ELR (cell line): ENCODE results near the gene AMZ1.

Experiments
- DNase-seq: peaks from one replicate; pipeline ENCODE4 v3.0.0-alpha.2; 2015; ENCODE audit warnings: low read depth

AMZ1 gene

DNA sequence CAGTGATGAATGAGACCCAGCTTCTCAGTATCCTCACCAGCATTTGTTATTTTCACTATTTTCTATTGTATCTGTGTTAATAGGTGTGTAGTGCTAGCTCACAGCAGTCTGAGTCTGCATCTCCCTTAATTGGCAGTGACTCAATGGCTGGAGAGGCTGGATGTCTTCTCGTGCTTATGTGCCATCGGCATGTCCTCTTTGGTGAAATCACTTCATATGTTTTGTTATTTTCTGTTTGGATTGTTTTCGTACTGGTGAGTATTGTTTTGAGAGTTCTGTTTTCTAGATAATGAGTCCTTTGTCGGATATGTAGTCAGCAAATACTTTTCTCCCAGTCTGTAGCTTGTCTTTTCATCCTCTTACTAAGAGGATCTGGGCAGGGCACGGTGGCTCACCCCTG is 66.1 kb downstream of the AMZ1 start:
- no peak for DNase-seq

DNA sequence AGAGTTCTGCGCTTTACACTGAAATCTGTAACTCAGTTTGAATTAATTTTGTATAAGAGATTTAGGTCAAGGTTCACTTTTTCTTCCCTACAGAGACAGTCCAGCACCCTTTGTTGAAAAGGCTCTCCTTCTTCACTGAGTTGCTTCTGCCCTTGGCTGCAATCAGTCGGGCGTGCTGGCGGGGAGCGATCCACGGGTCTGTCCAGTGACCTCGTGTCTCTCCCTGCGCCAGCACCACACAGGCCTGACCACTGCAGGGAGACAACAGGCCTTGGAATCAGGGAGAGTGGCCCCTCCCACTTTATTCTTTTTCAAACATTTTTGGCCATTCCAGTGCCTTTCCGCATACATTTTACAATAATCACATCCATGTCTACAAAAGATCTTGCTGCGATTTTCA is 66.9 kb downstream of the AMZ1 start:
- no peak for DNase-seq

DNA sequence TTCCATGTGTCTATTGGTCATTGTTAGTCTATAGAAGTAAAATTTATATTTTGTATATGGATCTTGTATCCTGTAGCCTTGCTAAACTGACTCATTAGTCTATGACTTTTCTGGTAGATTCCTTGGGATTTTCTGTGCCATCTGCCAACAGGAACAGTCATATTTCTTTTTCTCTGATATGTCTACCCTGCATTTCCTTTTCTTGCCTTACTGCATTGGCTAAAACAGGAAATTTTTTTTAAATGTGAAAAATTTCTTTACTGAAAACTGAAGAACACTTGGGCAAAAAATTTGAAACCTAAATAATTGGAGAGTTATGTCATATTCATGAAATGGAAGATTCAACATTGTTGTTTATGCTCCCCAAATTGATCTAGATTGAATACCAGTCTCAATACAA is 67.5 kb downstream of the AMZ1 start:
- DNase-seq: no peak

DNA sequence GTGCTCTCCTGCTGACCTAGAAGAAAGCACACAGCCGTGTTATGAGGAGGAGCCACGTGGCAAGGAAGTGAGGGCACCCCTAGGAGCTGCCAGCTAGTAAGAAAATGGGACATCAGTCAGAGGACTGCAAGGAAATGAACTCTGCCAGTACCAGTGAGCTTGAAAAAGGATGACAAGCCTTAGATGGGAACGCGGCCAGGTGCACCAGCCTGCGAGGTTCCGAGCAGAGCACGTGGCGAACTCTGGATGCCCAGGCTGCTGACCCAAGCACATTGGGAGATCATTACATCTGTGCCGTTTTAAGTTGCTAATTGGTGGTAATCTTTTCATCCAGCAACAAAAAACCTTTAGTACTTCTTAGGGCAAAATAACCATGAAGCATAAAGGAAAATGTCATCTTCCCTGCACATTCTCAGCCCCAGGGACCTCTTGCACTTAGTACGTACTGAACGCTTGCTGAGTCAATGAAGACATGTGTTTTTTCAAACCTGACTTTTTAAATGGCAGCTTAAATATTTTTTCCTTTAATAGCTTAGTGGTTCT is 69.4 kb downstream of the AMZ1 start:
- peak; percentile 79 for DNase-seq

DNA sequence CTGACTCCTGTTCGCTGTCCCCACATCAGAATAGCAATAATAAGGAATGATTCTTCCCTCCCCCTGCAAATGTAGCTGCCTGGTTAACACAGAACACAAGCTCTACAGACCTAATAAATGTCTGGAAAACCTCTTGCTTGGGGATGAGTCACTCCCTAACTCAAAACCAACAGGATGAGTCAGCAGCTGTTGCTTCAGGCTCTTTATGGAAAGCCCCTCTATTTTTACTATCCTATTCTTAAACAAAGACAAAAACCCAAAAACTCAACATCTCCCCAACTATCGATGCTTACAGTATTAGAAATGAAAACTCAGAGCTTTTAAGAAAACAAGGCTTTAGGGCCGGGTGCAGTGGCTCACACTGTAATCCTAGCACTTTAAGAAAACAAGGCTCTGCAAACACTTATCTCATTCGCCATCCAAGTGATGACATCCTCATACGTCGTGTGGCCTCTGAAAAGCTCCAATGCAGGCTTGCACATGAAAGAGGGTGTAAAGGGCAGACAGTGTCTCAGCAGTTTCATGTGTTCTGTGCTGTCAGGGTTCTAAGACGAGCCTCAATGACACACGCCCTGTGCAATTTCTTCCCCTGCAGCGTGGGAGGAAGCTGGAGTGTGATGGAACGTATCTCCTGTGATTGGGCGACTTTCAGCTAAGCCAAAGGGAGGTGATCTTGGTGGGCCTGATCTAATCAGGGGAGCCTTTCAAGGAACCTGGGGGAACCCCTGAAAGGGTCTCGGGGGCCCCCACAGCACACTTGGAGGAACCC is 70.1 kb downstream of the AMZ1 start:
- DNase-seq: peak; percentile 99

DNA sequence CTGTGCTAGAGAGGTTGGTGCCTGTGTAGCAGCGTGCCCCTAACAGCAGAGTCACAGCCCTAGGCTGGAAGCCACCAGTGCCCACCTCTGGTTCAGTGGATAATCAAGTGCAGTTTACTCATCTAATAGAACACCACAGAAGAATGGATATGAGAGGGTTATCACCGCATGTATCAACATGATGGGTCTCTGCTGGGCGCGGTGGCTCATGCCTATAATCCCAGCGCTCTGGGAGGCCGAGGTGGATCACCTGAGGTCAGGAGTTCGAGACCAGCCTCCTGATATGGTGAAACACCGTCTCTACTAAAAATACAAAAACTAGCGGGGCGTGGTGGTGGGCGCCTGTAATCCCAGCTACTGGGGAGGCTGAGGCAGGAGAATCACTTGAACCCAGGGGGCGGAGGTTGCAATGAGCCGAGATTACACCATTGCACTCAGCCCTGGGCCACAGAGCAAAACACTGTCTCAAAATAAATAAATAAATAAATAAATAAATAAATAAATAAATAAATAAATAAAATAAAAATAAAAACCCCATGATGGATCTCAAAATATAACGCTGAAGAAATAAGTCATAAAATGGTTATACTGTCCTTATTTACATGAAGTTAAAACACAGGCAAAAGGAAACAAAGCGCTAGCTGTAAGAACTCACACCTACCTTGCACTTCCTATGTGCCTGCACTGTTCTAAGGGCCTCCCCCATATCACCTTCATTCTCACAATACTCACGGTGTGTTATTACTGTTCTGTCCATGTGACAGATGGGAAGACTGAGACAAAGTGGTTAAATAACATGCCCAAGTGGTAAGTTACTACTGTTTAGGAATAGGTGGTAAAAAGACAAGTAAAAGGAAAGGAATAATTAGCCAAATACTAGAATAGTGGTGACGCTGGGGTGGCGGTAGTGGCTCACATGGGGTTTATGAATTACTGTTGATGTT is 70.9 kb downstream of the AMZ1 start:
- no peak for DNase-seq

DNA sequence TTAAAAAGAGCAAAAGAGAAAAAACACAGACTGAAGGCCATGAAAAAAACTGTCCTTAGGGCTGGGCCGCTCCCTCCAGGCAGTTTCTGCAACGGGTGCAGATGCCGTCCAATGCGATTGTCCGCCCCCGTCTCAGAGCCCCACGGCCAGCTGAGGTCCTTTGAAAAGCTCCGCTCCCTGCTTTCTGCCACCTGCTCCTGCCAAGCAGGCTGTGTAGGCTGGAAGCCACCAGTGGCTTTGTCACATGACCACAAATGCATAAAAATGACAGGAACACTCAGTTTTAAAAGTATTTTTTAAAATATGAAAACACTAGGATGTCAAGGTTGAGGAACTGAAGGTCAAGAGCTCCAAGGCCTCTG is 71.7 kb downstream of the AMZ1 start:
- DNase-seq: no peak

DNA sequence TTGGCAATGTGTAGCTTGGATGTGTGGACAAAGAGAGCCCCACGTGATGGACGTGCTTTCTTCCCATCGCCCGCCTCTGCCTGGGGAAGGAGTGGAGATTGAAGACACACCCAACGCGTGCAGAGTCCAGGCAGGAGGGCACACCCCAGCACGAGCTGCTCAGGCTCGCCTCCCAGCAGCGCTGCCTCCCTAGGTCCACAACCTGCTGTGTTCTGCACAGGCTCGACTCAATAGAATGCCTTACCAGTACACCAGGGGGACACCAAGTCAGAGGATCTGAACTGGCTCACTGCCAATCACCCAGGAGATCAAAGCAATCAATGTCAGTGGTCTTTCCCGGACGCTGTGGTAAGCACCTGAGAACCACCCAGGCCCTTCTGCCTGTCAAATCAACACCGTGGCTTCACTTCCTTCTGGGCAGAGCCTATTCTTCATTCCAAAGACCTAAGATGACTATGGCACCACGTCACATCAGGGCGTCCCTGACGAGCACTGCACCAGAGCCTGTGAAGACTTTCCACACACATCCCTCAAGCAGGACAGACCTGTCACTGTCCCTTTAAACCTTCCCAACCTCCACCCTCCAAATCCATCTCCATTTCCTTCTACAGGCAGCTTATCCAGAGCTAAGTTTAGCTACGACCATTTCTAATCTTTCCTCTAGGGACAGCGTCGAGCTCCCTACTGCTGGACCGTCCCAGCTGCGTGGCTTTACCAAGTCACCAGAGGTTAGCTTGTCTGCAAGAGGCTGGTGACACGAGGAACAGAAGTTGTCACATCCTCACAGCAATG is 72.3 kb downstream of the AMZ1 start:
- peak; percentile 74 for DNase-seq

DNA sequence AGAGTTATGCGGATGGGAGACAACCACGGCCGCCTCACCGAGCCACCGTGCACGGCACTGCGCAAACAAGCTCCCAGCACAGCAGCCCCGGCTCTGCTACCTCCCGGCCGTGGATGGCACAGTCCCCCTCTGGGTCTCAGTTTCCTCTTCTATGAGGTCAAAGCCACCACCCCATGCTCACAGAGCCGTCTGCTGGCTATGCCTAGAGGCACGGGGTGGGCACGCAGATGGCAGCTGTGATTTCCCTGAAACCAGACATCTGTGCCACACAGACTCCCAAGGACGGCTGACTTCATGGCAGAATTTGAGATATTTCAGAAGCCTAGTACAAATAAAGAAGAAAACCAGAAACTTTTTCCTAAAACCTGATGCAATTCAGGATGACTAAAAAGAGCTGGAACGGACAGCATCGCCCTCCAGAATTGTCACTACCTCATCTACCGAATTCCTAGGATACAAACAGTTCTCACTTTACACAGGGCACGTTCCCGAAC is 73.2 kb downstream of the AMZ1 start:
- DNase-seq: no peak

DNA sequence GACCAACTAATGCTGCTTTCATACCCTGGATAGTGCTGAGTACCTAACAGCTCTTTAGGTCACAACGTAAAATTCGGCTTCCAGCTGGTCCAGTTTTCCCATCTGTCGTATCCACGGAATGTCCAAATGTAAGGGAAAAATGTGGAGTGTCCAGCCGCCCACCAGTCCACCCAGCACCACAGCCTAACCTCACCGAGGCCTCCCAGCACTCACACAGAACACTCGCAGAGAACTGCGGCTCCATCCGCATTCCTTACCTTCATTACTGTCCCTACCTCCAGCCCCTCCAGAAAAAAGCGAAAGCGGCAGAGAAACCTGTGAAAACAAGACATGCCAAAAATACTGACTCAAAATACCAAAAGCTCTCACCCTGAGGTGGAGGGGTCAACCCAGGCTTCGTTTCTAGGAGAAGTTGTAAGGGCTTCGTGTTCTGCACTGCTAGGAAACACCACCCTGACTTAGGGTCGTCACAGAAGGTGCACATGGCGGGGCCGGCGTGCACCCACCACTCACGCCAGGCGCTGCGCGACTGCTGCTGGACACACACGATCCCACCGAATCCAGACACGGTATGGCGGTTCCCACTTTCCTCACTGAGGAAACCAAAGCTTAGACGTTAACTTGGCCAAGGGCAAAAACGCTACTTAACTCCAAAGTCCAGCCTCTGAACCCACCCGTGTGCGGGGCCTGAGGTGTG is 73.9 kb downstream of the AMZ1 start:
- DNase-seq: no peak

DNA sequence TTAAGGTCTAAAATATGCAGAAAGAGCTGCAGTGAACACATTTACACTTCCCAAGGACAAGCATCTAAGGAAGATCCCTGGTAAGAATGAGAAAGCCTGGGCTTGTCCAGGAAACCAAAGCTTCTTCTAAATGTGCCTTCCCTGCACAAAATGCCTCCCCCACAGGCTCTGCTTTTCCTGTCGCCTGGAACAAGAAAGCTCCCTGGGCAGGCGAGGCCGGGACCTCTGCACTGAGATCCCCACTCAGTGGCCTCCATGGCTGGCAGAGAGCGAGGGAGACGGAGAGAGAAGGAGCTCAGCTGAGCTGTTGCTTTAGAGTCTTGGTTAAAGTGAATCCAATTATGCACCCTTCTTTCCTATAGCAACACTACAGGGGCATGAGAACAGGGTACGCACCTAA is 75.6 kb downstream of the AMZ1 start:
- no peak for DNase-seq

DNA sequence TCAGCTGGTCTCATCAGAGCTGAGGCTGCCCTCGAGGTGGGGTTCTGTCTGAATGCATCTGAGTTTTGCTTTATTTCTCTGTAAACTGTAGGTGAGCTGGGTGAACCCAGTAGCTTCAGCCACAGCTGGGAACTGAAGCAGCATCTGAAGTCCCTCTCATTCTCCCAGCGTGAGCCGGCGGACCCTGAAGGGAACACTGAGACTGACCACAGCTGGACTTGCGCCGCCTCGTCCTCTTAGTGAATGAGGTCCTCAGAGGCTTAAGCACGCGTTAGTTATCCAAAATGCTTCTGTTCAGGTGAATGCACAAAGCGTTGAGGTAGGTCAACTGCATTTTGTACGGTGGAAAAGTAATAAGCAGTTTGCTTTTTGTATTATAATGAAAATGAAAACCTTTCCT is 76.6 kb downstream of the AMZ1 start:
- DNase-seq: no peak
